DMS79 treated with DMSO at 0.1 percent for 48 hours (cell line): ENCODE data around the gene APOBEC3B.
"Not testable (repeated sequence)": the region's sequence is repeated elsewhere in the genome, so short reads cannot be mapped to it uniquely, and the experiment has no call there.

Experiments used
- DNase-seq: peaks from one replicate; lab custom pipeline; 2025; lab: John Stamatoyannopoulos, UW

Gene APOBEC3B

DNA sequence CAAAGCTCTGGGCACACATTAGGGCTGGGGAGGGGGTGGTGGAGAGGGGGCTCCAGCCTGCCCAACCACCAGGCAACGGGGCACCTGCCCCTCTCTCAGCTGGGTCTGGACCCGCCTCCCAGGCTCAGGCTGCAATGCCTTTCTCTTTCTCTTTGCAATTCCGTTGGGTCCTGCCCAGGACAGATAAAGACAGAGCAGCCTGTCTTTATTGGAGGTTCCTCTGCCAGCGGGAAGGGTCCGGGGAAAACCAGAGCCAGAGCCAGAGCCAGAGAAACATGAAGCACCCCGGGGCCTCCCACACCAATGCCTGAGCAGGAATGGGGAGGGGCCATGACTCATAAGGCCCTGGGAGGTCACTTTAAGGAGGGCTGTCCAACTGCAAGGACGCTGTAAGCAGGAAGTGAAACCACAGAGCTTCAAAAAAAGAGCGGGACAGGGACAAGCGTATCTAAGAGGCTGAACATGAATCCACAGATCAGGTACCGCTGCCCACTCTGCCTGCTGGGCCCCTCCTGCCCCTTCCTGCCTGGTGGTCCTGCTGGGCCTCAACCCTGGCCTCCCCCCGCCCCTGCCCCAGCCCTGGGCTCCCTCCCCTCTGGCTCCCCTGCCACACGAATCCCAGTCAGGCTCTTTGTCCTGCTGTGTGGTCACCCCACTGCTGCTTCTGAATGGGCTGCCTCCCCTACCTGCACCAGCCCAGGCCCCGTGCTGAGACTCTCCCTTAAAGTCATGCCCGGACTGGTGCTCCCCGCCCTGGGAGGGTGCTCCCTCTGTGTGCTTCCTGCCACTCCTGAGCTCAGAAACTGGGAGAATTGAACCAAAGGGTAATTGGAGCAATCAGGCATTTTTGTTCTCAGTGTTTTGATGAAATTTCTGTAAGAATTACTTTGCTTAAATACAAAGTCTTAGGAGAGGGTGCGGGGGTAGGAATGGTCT is at the start of gene APOBEC3B:
APOBEC3B (plus strand) TSS at position 356 of the 936 bp plus-strand sequence; CDS start at position 463, 107 bp downstream.
- peak; percentile 70 for DNase-seq

DNA sequence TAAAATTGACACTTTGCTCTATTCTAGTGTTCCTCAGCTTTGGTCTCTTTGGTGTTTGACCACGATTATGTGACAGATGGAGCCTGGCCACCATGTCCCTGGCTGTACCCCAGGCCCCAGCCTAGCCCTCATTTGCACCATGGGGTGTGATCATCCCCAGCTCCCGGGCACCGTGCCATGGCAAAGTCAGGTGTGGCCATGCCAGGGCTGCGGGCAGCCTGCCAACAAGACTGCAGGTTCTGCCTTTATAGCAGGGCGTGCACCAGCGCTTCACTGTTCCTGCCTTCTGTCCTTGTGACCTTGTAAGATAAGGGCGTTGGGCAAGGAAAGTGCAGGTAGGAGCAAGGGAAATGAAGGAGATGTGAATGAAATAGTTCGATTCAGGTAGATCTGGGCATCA is 47.1 kb upstream of the APOBEC3B start:
- peak; percentile 66 for DNase-seq

DNA sequence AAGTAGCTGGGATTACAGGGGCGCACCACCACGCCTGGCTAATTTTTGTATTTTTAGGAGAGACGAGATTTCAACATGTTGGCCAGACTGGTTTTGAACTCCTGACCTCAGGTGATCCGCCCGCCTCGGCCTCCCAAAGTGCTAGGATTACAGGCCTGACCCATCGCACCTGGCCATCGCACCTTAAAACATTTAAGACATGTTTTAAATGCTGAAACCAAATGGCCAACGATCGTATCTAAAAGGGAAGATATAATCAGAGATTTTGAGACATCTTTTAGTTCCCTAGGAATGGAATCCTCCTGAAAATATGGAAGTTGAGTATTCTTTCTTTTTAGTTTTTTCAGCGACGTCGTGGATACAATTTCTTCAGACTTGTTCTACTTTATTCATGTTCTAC is 46.5 kb upstream of the APOBEC3B start:
- no peak for DNase-seq

DNA sequence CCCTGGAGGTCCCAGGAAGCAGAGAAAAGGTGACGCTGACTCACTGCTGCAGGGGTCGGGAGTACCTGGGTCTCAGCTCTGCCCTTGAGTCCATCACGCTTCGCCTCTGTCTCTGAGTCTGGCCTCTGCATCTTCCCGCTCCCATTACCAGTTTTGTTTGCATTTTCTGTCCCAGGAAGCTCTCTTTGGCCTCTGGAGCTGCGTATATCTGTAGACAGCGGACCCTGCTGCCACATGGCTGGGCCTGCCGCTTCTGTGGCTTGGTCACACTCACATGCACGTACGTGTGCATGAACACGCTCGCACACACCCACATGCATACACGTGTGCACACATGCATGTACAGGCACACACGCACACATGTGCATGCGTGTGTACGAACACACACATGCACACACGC is 45.6 kb upstream of the APOBEC3B start:
- no peak for DNase-seq

DNA sequence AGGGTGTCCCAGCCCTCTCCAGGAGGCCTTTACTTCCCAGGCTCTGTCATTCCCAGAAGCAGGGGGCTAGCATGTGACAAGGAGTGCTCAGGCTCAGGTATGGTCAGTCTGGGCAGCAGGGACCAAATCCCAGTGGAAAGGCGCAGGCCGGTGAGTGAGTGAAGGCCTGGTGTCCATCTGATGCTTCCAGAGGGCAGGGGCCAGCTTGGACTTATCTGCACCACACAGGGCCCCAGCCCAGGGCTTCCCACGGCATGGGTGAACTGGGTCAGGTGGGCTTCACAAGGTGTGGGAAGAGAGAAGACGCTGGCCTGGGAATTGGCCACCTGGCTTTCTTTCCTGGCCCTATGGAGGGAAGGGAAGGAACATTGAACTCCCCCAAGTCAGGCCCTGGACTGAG is 45.1 kb upstream of the APOBEC3B start:
- DNase-seq: no peak

DNA sequence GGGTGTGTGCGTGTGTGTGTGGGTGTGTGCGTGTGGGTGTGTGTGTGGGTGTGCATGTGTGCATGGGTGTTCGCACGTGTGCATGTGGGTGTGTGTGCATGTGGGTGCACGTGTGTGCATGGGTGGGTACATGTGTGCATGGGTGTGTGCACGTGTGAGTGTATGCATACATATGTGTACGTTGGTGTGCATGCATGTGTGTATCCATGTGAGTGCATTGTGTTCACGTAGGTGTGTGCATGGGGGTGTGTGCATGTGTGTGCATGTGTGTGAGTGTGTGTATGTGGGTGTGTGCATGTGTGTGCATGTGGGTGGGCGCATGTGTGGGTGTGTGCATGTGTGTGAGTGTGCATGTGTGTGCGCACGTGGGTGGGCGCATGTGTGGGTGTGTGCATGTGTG is 44.6 kb upstream of the APOBEC3B start:
- no peak for DNase-seq

DNA sequence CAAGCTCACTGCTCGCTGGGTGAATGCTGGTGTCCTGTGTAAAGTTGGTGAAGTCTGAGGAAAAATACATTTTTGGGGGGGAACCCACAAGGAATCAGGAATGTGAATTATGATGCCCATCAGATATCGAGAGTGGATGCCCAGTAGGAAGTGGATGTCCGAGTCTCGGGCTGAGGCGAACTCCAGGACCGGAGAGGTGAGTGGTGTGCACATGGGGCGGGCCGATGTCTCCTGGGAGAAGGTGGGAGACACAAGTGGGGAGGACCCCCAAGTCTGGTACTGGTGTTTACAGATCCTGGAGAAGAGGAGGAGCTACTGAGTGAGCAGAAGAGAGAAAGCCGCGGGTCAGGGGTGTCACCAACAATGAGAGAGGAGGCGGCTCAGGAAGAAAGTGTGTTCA is 43.9 kb upstream of the APOBEC3B start:
- no peak for DNase-seq

DNA sequence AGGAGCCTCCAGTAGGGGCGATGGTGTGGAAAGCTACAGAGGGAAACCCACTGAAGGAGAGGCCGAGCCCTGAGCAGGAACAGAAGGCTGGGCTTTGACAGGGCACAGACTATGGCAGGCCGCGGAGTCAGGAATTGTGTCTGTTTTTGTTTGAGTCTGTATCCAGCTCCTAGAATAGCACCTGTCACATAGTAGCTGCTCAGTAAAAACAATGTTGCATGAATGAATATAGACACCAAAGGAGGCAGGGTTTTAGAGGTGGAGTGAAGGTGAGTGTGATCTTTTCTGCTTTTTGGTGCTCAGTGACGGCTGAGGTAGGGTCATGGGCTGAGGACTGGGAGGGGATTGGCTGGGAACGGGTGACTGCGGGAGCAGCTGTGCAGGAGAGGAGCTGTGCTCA is 43.2 kb upstream of the APOBEC3B start:
- no peak for DNase-seq

DNA sequence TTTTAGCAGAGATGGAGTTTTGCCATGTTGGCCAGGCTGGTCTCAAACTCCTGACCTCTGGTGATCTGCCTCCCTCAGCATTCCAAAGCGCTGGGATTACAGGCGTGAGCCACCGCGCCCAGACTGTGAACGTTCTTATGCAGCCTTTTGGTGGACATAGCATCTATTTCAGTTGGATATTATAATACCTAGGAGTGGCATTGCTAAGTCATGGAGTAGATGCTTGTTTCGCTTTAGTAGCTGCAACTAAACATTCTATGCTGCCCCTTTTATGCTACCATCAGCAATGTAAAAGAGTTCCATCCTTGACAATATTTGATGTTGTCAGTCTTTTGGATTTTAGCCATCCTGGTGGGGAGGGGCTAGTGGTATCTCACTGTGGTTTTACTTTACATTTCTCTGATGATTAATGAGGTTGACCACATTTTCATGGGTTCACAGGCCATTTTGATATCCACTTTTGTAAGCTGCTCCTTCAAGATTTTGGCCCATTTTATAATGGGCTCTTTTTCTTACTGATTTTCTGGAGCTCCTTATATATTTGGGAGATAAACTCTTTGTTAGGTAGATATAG is 41.2 kb upstream of the APOBEC3B start:
- DNase-seq: no peak

DNA sequence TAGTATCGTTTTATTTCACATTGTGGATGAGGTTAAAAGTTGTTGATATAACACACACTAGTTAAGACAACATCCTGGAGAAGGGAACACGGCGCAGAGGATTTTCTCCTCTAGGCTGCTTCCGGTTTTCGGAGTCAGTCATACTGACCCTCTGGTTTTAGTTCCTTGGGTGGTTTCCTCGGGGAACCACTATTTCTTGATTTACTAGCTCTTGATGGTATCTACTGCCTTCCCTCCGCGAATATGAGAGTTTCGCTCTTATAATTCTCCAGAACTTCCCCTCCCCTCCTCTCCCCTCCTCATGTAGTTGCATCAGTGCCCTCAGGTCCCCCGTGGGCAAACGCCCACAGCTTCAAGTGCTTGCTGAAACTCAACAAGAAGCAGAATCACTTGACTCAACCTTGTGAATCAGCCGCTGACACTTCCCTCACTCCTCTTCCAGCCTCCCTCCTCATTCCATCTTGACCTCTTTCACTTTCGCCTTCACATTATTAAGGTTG is 40.6 kb upstream of the APOBEC3B start:
- DNase-seq: no peak

DNA sequence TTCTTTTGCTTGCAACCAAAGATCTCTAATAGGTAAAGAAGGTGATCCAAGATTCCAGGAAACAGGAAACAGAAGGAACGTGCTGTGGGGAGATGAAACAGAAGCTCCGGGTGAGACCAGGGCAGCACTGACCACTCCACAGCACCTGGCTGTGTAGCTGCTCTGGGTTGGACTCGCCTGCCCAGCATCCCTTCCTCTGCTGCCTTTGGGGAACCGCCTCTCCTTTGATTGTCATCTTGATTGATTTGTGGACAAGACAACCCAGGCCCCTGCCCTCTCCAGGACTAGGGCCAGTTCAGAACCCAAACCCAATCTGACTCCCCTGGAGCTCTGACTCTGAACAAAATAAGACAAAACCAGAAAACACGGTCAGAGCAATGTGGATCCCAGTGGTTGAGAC is 39.4 kb upstream of the APOBEC3B start:
- DNase-seq: no peak

DNA sequence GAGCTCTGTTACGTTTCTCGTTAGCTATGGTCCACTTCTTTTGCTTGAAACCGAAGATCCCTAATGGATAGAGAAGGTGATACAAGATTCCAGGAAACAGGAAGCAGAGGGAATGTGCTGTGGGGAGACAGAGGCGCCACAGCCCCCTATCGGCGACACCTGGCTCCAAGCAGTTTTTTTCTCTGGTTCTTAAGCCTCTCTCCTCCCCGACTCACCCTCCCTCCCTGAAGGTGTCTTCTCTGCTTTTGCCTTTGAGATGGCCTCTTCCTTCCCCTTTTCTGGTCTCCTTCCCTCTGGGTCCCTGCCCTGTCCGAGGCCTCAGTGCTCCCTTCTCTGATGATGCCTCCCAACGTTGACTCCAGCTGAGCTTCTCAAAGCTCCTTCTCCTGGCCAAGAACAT is 38.9 kb upstream of the APOBEC3B start:
- DNase-seq: no peak

DNA sequence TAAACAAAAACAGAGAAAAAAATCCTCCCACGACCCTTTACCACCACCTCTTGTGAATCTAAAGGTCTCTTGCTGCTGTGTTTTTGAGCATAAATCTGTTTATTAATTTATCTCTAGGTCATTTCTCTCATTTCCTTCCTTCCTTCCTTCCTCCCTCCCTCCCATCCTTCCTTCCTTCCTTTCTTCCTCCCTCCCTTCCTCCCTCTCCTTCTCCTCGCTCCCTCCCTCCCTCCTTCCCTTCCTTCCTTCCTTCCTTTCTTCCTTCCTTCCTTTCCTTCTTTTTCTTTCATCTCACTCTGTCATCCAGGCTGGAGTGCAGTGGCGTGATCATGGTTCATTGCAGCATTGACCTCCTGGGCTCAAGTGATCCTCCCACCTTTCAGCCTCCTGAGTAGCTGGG is 38.3 kb upstream of the APOBEC3B start:
- DNase-seq: no peak

DNA sequence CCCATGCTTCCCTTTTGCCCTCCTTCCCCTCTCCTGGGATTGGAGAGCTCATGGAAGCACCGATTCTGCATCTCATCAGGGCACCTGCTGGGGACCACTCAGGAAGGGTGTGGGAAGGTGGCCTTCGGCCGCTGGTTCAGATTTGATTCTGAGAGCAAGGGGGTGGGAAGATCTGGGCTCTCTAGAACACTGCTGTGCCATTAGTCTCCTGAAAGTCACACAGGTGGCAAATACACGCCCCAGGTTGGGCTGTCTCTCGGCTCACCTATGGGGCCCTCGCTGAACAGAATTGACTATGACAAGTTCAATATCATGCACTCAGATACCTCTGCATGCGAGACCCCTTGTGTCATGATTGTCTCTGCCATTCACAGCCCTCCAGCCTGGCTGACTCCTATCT is 37.5 kb upstream of the APOBEC3B start:
- DNase-seq: no peak

DNA sequence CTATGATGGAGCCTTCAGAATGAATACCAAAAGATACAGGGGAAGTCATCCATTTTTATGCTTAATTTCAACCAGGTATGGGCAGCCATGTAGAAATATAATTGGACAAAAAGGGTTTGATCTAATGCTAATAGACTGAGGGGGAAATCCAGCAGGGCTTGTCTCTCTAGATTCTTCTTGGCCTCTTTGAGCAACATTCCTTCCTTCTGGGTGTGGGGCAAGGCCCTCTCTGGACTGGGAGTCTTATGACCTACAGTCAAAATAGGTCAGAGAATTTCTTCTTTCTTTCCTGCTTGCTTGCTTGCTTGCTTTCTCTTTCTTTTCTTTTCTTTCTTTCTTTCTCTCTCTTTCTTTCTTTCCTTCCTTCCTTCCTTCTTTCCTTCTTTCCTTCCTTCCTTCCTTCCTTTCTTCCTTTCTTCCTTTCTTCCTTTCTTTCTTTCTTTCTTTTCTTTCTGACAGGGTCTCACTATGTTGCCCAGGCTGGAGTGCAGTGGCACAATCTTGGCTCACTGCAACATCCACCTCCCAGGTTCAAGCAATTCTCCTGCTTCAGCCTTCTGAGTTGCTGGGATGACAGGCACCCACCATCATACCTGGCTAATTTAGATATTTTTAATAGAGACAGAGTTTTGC is 36.3 kb upstream of the APOBEC3B start:
- not testable (repeated sequence) for DNase-seq

DNA sequence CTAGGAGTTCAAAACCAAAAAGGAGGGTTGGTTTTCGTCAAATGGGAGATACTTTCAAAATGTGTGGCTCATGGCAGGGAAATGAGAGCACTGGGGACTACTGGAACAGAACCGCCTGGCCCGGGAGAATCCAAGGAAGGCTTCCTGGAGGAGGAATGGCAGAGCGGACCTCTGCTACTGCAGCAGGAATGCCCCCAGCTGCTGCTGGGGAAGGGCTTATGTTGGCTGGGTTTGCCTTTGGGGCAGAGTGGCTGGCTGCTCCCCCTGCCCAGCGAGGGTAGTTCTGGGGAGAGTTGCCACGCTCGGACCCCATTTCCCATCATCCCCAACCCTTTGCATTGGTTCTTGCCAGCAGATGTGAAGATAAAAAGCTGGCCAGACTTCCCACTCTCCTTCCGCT is 35.4 kb upstream of the APOBEC3B start:
- no peak for DNase-seq

DNA sequence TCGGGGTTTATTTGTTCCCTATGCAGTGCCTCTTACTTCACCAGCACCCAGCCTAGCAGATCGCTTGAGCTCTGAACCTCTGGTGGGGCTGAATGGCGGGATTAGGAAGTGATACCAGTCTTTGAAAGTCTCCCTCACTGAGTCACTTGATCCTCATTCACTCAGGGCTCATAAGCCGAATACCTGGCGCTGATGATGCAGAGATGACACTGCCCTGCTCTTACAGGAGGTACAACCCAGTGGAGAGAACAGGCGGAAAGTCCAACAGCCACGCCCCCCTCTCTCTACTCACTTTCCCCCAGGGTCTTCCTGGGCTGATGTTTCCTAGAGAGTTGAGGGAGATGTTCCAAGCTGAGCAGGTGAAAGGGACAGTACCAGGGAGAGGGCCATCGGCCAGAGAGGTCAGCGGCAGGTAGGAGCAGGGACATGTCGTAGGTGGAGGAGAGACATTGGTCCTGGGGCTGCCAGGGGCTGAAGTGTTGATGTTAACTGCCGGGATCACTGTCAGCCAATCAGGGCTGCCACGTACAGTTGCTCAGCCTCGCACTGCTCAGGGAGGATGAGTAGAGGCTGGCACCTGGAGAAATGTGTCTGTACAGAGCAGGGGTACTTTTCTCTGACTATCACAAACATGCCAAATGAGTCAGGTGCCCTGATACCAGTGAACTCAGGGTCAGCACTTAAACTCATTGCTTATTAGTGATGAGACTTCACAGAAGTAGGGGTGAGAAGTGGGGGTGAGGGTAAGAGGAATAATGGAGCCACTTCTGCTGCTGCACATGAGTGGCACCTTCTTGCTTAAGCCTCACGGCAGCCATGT is 34.6 kb upstream of the APOBEC3B start:
- DNase-seq: no peak

DNA sequence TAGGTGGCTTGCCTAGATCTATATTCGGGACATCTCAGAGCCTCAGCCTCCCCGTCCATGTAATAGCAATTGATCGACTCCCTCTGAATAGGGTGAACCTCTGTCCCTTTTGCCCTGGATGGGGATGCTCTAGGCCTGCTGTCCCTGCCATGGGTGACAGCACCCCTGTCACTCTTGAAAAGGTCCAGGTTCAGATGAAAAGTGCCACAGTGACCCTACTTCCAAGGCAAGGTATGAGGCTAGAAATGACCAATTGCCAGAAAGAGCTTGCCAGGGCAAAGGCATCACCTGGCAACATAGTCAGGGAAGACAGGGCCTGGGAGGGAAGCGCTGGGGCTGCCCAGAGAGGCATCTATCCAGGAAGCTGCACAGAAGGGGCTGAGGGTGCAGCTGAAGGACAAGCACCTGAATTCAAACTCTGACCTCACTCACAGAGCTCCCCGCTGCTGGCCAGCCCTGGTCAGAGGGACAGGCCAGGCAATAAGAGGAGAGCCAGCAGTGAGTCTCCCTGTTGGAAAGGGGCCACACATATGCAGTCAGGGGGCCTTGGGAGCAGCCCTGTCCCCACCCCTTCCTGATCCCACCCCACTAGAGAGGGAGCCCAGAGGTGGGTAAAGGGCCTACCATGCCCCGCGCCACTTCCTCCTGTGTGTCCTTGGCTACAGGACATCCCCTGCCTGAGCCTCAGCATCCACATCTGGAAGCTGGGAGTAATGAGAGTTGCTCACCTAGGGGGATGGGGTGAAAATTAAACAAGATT is 33.8 kb upstream of the APOBEC3B start:
- no peak for DNase-seq

DNA sequence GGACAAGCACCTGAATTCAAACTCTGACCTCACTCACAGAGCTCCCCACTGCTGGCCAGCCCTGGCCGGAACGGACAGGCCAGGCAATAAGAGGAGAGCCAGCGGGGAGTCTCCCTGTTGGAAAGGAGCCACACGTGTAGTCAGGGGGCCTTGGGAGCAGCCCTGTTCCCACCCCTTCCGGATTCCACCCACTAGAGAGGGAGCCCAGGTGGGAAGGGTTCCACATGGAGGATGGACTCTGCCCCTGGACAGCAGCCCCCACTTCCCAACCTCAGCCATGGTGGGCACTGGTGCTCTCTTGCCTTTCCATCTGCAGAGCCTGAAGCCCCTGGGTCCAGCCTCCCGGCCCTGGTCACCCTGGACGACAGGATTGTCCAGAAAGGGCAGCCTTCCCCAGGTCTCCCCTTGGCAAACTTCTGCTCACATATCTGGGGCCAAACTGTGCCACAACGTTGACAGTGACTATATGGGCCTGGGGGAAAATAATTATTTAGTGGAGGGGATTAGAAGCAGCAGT is 32.2 kb upstream of the APOBEC3B start:
- DNase-seq: no peak

DNA sequence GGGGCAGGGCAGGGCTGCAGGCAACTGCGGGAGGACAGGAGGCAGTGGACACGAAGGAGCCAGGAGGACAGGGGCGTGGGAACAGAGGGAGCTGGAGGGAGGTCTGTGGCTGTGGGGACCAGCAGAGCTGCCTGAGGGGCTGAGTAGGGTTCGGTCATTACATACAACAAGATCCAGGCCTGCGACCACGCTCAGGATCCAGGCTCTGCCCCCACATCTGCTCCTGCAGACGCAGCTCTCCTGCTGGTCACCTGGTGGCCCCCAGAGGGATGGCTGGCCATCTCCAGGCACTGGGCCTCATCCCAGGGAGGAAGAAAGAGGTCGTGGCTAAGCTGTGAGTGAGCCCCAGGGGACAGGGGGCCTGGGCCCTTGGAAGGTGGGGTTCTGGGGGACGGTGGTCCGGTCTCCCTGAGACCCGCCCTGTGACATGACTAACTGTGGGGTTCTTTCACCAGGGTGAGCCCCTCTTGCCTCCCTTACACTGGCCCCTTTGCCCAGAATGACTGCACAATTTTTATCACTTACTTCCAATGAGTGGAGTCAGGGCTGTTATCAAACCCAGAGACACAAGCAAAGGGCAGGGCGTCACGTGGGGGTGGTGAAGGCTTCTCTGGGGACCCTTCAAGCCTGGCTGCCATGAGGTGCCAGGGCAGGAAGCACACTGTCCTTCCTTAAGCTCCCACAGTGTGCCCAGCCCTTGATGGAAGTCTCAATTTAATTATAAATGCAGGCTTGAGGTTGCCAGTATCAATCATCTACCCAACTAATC is 31.4 kb upstream of the APOBEC3B start:
- no peak for DNase-seq
